Measurements from ENCODE around the gene AKNAD1. TPM values are rescaled to one million over a fixed set of nuclear protein-coding genes. Genes with fewer than 3 reads are reported as not detected.

Gene AKNAD1
- total RNA-seq, 1 donor from 2014 or later, result 0.92 TPM

- Mint-ChIP-seq H3K9me3 (no peaks in the 10 kb centered on the region), H3K36me3 (no peaks in the 10 kb centered on the region), H3K27ac (no peak overlapping the region), H3K4me3 (no peak overlapping the region), H3K4me1 (ENCODE audit: unreplicated experiment) (peaks cover 5% of the 10 kb centered on the region), H3K27me3 (no peaks in the 10 kb centered on the region)
- TF ChIP-seq CTCF (conservative IDR thresholded peaks at IDR 0.05), result no peak
- DNase-seq (ENCODE audit: extremely low spot score, unreplicated experiment), result no peak
Measured at GRCh38 chr1:108843390-108844137, 13.3 kb downstream of the AKNAD1 start.

- no peak for TF ChIP-seq CTCF (conservative IDR thresholded peaks at IDR 0.05)
- Mint-ChIP-seq H3K4me1 (ENCODE audit: unreplicated experiment) (peaks cover 5% of the 10 kb centered on the region), H3K27ac (no peak overlapping the region), H3K36me3 (no peaks in the 10 kb centered on the region), H3K4me3 (no peak overlapping the region), H3K9me3 (no peaks in the 10 kb centered on the region), H3K27me3 (no peaks in the 10 kb centered on the region)
- DNase-seq (ENCODE audit: extremely low spot score, unreplicated experiment), result no peak
Measured at GRCh38 chr1:108842525-108843181, 14.2 kb downstream of the AKNAD1 start.

- Mint-ChIP-seq H3K9me3 (no peaks in the 10 kb centered on the region), H3K27ac (no peak overlapping the region), H3K36me3 (no peaks in the 10 kb centered on the region), H3K27me3 (no peaks in the 10 kb centered on the region), H3K4me1 (ENCODE audit: unreplicated experiment) (peaks cover 5% of the 10 kb centered on the region), H3K4me3 (no peak overlapping the region)
- DNase-seq (ENCODE audit: extremely low spot score, unreplicated experiment), result no peak
- TF ChIP-seq CTCF (conservative IDR thresholded peaks at IDR 0.05), result no peak
Measured at GRCh38 chr1:108841703-108842102, 15.2 kb downstream of the AKNAD1 start.

GRCh38 chr1:108832929-108833328, 24.0 kb downstream of the AKNAD1 start:
- DNase-seq (ENCODE audit: extremely low spot score, unreplicated experiment), result no peak
- TF ChIP-seq CTCF (conservative IDR thresholded peaks at IDR 0.05), result no peak
- no peaks in the 10 kb centered on the region for H3K27me3 Mint-ChIP-seq
- peaks cover 8% of the 10 kb centered on the region for H3K4me1 Mint-ChIP-seq (ENCODE audit: unreplicated experiment)
- H3K4me3 Mint-ChIP-seq, result no peak overlapping the region
- no peaks in the 10 kb centered on the region for H3K9me3 Mint-ChIP-seq
- no peak overlapping the region for H3K27ac Mint-ChIP-seq
- H3K36me3 Mint-ChIP-seq, result no peaks in the 10 kb centered on the region

- peaks cover 11% of the 10 kb centered on the region for H3K4me1 Mint-ChIP-seq (ENCODE audit: unreplicated experiment)
- DNase-seq (ENCODE audit: extremely low spot score, unreplicated experiment), result no peak
- TF ChIP-seq CTCF (conservative IDR thresholded peaks at IDR 0.05), result no peak
- H3K9me3 Mint-ChIP-seq, result no peaks in the 10 kb centered on the region
- no peak overlapping the region for H3K27ac Mint-ChIP-seq
- no peak overlapping the region for H3K4me3 Mint-ChIP-seq
- H3K36me3 Mint-ChIP-seq, result no peaks in the 10 kb centered on the region
- no peaks in the 10 kb centered on the region for H3K27me3 Mint-ChIP-seq
Measured at GRCh38 chr1:108831225-108831624, 25.7 kb downstream of the AKNAD1 start.

Data from type B pancreatic cell (in vitro differentiated cells).